Hindlimb muscle (tissue), 1 donor: ENCODE results near the gene DNASE2B. TPM values are rescaled to one million over a fixed set of nuclear protein-coding genes. Genes with fewer than 3 reads are reported as not detected.

ENCODE experiments used
- DNase-seq: peaks from one replicate; pipeline ENCODE4 v3.0.0-alpha.2; 2013
- polyA plus RNA-seq: library from polyadenylated mRNA; unstranded; fragments of 120-200 nt; gene quantifications from one replicate; pipeline ENCODE4 v1.2.1, GENCODE V29; 2013; ENCODE audit not compliant: insufficient read length

DNASE2B gene
- 0.17 TPM for polyA plus RNA-seq

GRCh38 chr1:84398175-84399155 is at the start of gene DNASE2B:
TSS of gene DNASE2B (plus strand) at chr1:84398484. CDS start at chr1:84398565, 81 bp downstream.
- peak; percentile 17 for DNase-seq

- DNase-seq: no peak
Measured at GRCh38 chr1:84348759-84349158, 49.5 kb upstream of the DNASE2B start.

- no peak for DNase-seq
Measured at GRCh38 chr1:84350104-84350503, 48.2 kb upstream of the DNASE2B start.

GRCh38 chr1:84350550-84350949 is 47.7 kb upstream of the DNASE2B start:
- no peak for DNase-seq

GRCh38 chr1:84352298-84353106 is 45.8 kb upstream of the DNASE2B start:
- DNase-seq: peak; percentile 40

- DNase-seq: no peak
Measured at GRCh38 chr1:84353695-84354094, 44.6 kb upstream of the DNASE2B start.

GRCh38 chr1:84355556-84355955 is 42.7 kb upstream of the DNASE2B start:
- DNase-seq: no peak

GRCh38 chr1:84356881-84357280 is 41.4 kb upstream of the DNASE2B start:
- no peak for DNase-seq

- DNase-seq: no peak
Measured at GRCh38 chr1:84358695-84359094, 39.6 kb upstream of the DNASE2B start.

- DNase-seq: no peak
Measured at GRCh38 chr1:84360316-84360715, 38.0 kb upstream of the DNASE2B start.

- no peak for DNase-seq
Measured at GRCh38 chr1:84361796-84362195, 36.5 kb upstream of the DNASE2B start.

GRCh38 chr1:84363019-84363418 is 35.3 kb upstream of the DNASE2B start:
- no peak for DNase-seq

GRCh38 chr1:84363622-84364021 is 34.7 kb upstream of the DNASE2B start:
- no peak for DNase-seq

GRCh38 chr1:84365225-84366221 is 32.8 kb upstream of the DNASE2B start:
- no peak for DNase-seq

GRCh38 chr1:84366786-84367185 is 31.5 kb upstream of the DNASE2B start:
- no peak for DNase-seq

GRCh38 chr1:84367219-84367618 is 31.1 kb upstream of the DNASE2B start:
- no peak for DNase-seq

- no peak for DNase-seq
Measured at GRCh38 chr1:84368441-84368840, 29.8 kb upstream of the DNASE2B start.

- DNase-seq: no peak
Measured at GRCh38 chr1:84370266-84370665, 28.0 kb upstream of the DNASE2B start.

GRCh38 chr1:84370831-84371394 is 27.4 kb upstream of the DNASE2B start:
- DNase-seq: no peak

GRCh38 chr1:84373436-84374141 is 24.7 kb upstream of the DNASE2B start:
- no peak for DNase-seq
